OCI-LY1 (cell line): Measurements from ENCODE around the gene CSMD2.

Source experiments
- H2AFZ ChIP-seq: fragments of 200-600 bp; sonication (generic), shearing (Covaris generic); 2 replicates; pipeline ENCODE4 v1.6.0; 2014; ENCODE audit warnings: antibody characterized with exemption, mild to moderate bottlenecking, low read length
- H3F3A ChIP-seq: fragments of 200-600 bp; sonication (generic), shearing (Covaris generic); 2 replicates; pipeline ENCODE4 v1.6.0; 2014; ENCODE audit warnings: mild to moderate bottlenecking, antibody characterized with exemption, low read length, moderate library complexity; ENCODE audit not compliant: insufficient read depth
- H3K27ac ChIP-seq: fragments of 200-600 bp; sonication (generic); 2 replicates; pipeline ENCODE4 v1.5.1; 2014; ENCODE audit warnings: low read length, mixed run types, mild to moderate bottlenecking, low read depth; ENCODE audit not compliant: poor library complexity, severe bottlenecking
- H3K27me3 ChIP-seq: fragments of 200-600 bp; sonication (generic); 2 replicates; pipeline ENCODE4 v1.6.0; 2014; ENCODE audit warnings: antibody characterized with exemption, mild to moderate bottlenecking, low read length, moderate library complexity; ENCODE audit not compliant: insufficient read depth
- H3K36me3 ChIP-seq: fragments of 200-600 bp; sonication (generic); 2 replicates; pipeline ENCODE4 v1.6.1; 2014; ENCODE audit warnings: mild to moderate bottlenecking, antibody characterized with exemption, low read length, moderate library complexity, mixed read lengths; ENCODE audit not compliant: insufficient read depth
- H3K4me1 ChIP-seq: fragments of 200-600 bp; sonication (generic); 2 replicates; pipeline ENCODE4 v1.5.1; 2014; ENCODE audit warnings: mild to moderate bottlenecking, low read length, moderate library complexity; ENCODE audit not compliant: insufficient read depth, severe bottlenecking
- H3K4me2 ChIP-seq: fragments of 200-600 bp; sonication (generic), shearing (Covaris generic); 2 replicates; pipeline ENCODE4 v1.6.1; 2014; ENCODE audit warnings: low read length
- H3K4me3 ChIP-seq: fragments of 200-600 bp; sonication (generic); 2 replicates; pipeline ENCODE4 v1.5.1; 2014; ENCODE audit warnings: low read length, low read depth, mild to moderate bottlenecking, mixed read lengths; ENCODE audit not compliant: poor library complexity, severe bottlenecking
- H3K79me2 ChIP-seq: fragments of 200-600 bp; shearing (Covaris generic); 2 replicates; pipeline ENCODE4 v1.6.1; 2016; ENCODE audit warnings: mixed run types, low read length, mixed read lengths; ENCODE audit not compliant: insufficient read depth
- H3K9ac ChIP-seq: fragments of 200-600 bp; sonication (generic), shearing (Covaris generic); 2 replicates; pipeline ENCODE4 v1.6.1; 2014; ENCODE audit warnings: mild to moderate bottlenecking, low read length, mixed read lengths
- H3K9me2 ChIP-seq: fragments of 200-600 bp; sonication (generic), shearing (Covaris generic); 2 replicates; pipeline ENCODE4 v1.6.1; 2014; ENCODE audit warnings: low read depth, mild to moderate bottlenecking, low read length, mixed read lengths
- H3K9me3 ChIP-seq: fragments of 200-600 bp; shearing (Covaris generic); 2 replicates; pipeline ENCODE4 v1.6.1; 2014; ENCODE audit warnings: low read length, mixed read lengths
- H4K20me1 ChIP-seq: fragments of 200-600 bp; sonication (generic), shearing (Covaris generic); 2 replicates; pipeline ENCODE4 v1.6.0; 2016; ENCODE audit warnings: mild to moderate bottlenecking, low read length; ENCODE audit not compliant: insufficient read depth
- CTCF ChIP-seq: fragments of 200-600 bp; sonication (generic), shearing (Covaris generic); IDR thresholded peaks from 2 replicates; pipeline ENCODE4 v1.5.1; 2017; ENCODE audit warnings: mild to moderate bottlenecking, antibody characterized with exemption, low read length, moderate library complexity, mixed read lengths
- EZH2 ChIP-seq: fragments of 200-600 bp; sonication (generic), shearing (Covaris generic); IDR thresholded peaks from 2 replicates; pipeline ENCODE4 v1.8.0; 2017; ENCODE audit warnings: borderline replicate concordance, mixed run types, mild to moderate bottlenecking, antibody characterized with exemption, low read length, moderate library complexity, mixed read lengths

The CSMD2 gene

GRCh38 chr1:33810571-33810970 lies 354.5 kb downstream of the CSMD2 start:
- no peaks in the 10 kb centered on the region for H3K79me2 ChIP-seq
- no peaks in the 10 kb centered on the region for H3K27me3 ChIP-seq
- no peaks in the 10 kb centered on the region for H3K36me3 ChIP-seq
- no peaks in the 10 kb centered on the region for H4K20me1 ChIP-seq
- no peak overlapping the region for H3K4me3 ChIP-seq
- no peaks in the 10 kb centered on the region; the same call in 1 of the 2 replicates for H3K9me3 ChIP-seq
- H3K4me2 ChIP-seq: no peak overlapping the region
- H3F3A ChIP-seq: no peaks in the 10 kb centered on the region
- no peaks in the 10 kb centered on the region for H3K9me2 ChIP-seq
- no peak for TF ChIP-seq EZH2
- TF ChIP-seq CTCF: no peak
- no peak overlapping the region for H3K27ac ChIP-seq
- H2AFZ ChIP-seq: no peak overlapping the region
- no peaks in the 10 kb centered on the region for H3K4me1 ChIP-seq
- H3K9ac ChIP-seq: no peak overlapping the region

GRCh38 chr1:33805988-33806387 lies 359.0 kb downstream of the CSMD2 start:
- Histone ChIP-seq H3K27me3 (peaks cover 3% of the 10 kb centered on the region; the same call in 1 of the 2 replicates), H4K20me1 (no peaks in the 10 kb centered on the region), H3K9ac (no peak overlapping the region), H2AFZ (no peak overlapping the region), H3K36me3 (no peaks in the 10 kb centered on the region), H3K27ac (no peak overlapping the region), H3K4me2 (no peak overlapping the region), H3K9me3 (no peaks in the 10 kb centered on the region; the same call in 1 of the 2 replicates), H3F3A (no peaks in the 10 kb centered on the region), H3K4me3 (no peak overlapping the region), H3K79me2 (no peaks in the 10 kb centered on the region), H3K9me2 (no peaks in the 10 kb centered on the region), H3K4me1 (no peaks in the 10 kb centered on the region)
- no peak for TF ChIP-seq CTCF

- no peak overlapping the region for H3K4me2 ChIP-seq
- H3K9me2 ChIP-seq: no peaks in the 10 kb centered on the region
- H2AFZ ChIP-seq: no peak overlapping the region
- no peaks in the 10 kb centered on the region for H3K4me1 ChIP-seq
- no peak overlapping the region for H3K4me3 ChIP-seq
- no peak overlapping the region for H3K9ac ChIP-seq
- no peak overlapping the region for H3K27ac ChIP-seq
- H3K27me3 ChIP-seq: peaks cover 3% of the 10 kb centered on the region; the same call in 1 of the 2 replicates
- H3K9me3 ChIP-seq: no peaks in the 10 kb centered on the region
- no peaks in the 10 kb centered on the region for H3K79me2 ChIP-seq
- H3F3A ChIP-seq: no peaks in the 10 kb centered on the region
- no peaks in the 10 kb centered on the region for H4K20me1 ChIP-seq
- no peaks in the 10 kb centered on the region for H3K36me3 ChIP-seq
- TF ChIP-seq CTCF: no peak
- TF ChIP-seq EZH2: no peak
Observed at GRCh38 chr1:33802268-33802667, 362.8 kb downstream of the CSMD2 start.
